Testis (tissue), 2 donors: ENCODE results near the gene SOCS7.

ENCODE experiments used
- POLR2A ChIP-seq: fragments of 450-650 bp; IDR thresholded peaks from one replicate; pipeline ENCODE4 v1.6.1; 2017; ENCODE audit warnings: antibody characterized with exemption, mild to moderate bottlenecking, moderate library complexity
- TF ChIP-seq, protein P1 (sequence below), 3 experiments: fragments of 450-650 bp in 2 of 3; fragments of 200-600 bp in 1 of 3; sonication (generic) in 1 of 3; IDR thresholded peaks; one replicate each; pipeline ENCODE4 v1.5.1; 2016 to 2019; ENCODE audit warnings: antibody characterized with exemption in 3 of 3, mild to moderate bottlenecking in 2 of 3, moderate library complexity in 1 of 3

GRCh38 chr17:38439436-38439835 is 87.8 kb downstream of the SOCS7 start:
- TF ChIP-seq, protein P1, sequence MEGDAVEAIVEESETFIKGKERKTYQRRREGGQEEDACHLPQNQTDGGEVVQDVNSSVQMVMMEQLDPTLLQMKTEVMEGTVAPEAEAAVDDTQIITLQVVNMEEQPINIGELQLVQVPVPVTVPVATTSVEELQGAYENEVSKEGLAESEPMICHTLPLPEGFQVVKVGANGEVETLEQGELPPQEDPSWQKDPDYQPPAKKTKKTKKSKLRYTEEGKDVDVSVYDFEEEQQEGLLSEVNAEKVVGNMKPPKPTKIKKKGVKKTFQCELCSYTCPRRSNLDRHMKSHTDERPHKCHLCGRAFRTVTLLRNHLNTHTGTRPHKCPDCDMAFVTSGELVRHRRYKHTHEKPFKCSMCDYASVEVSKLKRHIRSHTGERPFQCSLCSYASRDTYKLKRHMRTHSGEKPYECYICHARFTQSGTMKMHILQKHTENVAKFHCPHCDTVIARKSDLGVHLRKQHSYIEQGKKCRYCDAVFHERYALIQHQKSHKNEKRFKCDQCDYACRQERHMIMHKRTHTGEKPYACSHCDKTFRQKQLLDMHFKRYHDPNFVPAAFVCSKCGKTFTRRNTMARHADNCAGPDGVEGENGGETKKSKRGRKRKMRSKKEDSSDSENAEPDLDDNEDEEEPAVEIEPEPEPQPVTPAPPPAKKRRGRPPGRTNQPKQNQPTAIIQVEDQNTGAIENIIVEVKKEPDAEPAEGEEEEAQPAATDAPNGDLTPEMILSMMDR (IDR thresholded peaks at IDR 0.05): no peak
- TF ChIP-seq POLR2A: no peak
